ENCODE measurements around the gene PCSK5. TPM values are rescaled to one million over a fixed set of nuclear protein-coding genes. Genes with fewer than 3 reads are reported as not detected.

Gene PCSK5
- total and polyA plus RNA-seq, 10 donors, result 0.28 to 8.1 (median 5.5) TPM

DNA sequence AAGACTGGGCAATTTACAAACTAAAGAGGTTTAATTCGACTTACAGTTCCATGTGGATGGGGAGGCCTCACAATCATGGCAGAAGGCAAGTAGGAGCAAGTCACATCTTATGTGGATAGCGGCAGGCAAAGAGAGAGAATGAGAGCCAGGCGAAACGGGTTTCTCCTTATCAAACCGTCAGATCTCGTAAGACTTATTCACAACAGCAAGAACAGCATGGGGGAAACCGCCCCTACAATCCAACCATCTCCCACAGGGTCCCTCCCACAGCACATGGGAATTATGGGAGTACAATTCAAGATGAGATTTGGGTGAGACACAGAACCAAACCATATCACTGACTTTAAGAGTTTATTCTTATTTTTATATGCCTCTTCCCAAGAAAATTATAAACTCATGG, 443.5 kb downstream of the PCSK5 start:
- Histone ChIP-seq H3K4me3 (no peak overlapping the region), H3K27ac (no peak overlapping the region), H3K36me3 (no peaks in the 10 kb centered on the region), H3K9me3 (no peaks in the 10 kb centered on the region), H3K4me1 (no peaks in the 10 kb centered on the region), H3K27me3 (replicated peaks in 1 of 7) (no peaks in the 10 kb centered on the region)
- TF ChIP-seq POLR2AphosphoS5 (IDR thresholded peaks at IDR 0.05), result no peak
- WGBS, 5 donors, result 72 to 87% (median 79%) methylated on average over 7 of the region's 7 CpGs
- intact Hi-C loops (cut with DNase I; ENCODE audit: low total_unique reads), result no loop called here
- DNase-seq, result no peak

DNA sequence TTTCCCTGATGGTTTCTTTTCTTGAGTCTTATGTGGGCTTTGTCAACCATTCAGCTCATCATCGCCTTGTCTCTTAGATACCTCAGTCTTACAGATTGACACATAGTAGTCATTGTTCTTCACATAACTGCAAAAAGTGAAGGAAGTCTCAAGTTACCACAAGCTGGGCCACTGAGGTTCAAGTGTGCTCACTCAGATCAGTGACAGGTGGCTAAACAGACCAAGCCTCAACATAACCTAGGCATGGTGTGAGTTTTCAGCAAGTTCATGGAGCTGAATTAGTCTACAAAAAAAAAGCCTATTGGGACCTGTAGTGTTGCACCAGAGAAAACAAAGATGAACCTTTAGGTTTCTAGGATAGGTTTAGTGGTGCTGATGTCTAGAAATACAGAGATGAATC, 445.6 kb downstream of the PCSK5 start:
- intact Hi-C loops (cut with DNase I; ENCODE audit: low total_unique reads), result no loop called here
- no peaks in the 10 kb centered on the region for H3K9me3 ChIP-seq
- no peak overlapping the region for H3K27ac ChIP-seq
- 81 to 94% (median 86%) methylated on average over 1 of the region's 1 CpG for WGBS, 5 donors
- DNase-seq, result no peak
- H3K4me1 ChIP-seq, result no peaks in the 10 kb centered on the region
- H3K4me3 ChIP-seq, result no peak overlapping the region
- H3K27me3 ChIP-seq (replicated peaks in 1 of 7), result no peaks in the 10 kb centered on the region
- TF ChIP-seq, protein P1, sequence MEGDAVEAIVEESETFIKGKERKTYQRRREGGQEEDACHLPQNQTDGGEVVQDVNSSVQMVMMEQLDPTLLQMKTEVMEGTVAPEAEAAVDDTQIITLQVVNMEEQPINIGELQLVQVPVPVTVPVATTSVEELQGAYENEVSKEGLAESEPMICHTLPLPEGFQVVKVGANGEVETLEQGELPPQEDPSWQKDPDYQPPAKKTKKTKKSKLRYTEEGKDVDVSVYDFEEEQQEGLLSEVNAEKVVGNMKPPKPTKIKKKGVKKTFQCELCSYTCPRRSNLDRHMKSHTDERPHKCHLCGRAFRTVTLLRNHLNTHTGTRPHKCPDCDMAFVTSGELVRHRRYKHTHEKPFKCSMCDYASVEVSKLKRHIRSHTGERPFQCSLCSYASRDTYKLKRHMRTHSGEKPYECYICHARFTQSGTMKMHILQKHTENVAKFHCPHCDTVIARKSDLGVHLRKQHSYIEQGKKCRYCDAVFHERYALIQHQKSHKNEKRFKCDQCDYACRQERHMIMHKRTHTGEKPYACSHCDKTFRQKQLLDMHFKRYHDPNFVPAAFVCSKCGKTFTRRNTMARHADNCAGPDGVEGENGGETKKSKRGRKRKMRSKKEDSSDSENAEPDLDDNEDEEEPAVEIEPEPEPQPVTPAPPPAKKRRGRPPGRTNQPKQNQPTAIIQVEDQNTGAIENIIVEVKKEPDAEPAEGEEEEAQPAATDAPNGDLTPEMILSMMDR (IDR thresholded peaks at IDR 0.05 in 8 of 11, conservative IDR thresholded peaks at IDR 0.05 in 3 of 11), result no peak
- TF ChIP-seq POLR2AphosphoS5 (IDR thresholded peaks at IDR 0.05) (no peak), POLR2A (IDR thresholded peaks at IDR 0.05) (no peak)
- H3K36me3 ChIP-seq, result no peaks in the 10 kb centered on the region

DNA sequence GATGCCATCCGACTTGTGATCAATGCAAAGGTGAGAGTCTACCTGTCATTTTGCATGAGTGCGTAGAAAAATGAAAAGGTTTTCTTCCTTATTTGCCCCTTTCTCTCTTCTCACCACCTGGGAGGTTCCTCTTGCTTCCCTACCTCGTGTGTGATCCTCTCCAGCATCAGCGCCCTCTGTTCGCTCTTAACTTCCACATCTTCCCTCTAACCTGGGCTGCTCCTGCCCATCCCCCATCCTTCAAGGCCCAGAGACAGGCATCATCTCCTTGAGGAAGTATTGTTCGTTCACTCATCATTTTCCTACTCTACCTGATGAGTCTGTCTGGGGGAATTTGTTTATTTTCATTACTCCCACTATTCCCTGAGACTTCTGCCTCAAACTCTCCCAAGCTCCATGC, 447.9 kb downstream of the PCSK5 start:
- Histone ChIP-seq H3K4me3 (no peak overlapping the region), H3K27me3 (replicated peaks in 1 of 7) (no peaks in the 10 kb centered on the region), H3K36me3 (no peaks in the 10 kb centered on the region), H3K4me1 (no peaks in the 10 kb centered on the region), H3K9me3 (no peaks in the 10 kb centered on the region), H3K27ac (no peak overlapping the region)
- WGBS, 5 donors, result 72 to 84% (median 82%) methylated on average over 6 of the region's 6 CpGs
- intact Hi-C loops (cut with DNase I; ENCODE audit: low total_unique reads), result no loop called here
- no peak for DNase-seq
- TF ChIP-seq POLR2A (IDR thresholded peaks at IDR 0.05) (no peak), POLR2AphosphoS5 (IDR thresholded peaks at IDR 0.05) (no peak)
- TF ChIP-seq, protein P1 (IDR thresholded peaks at IDR 0.05 in 8 of 11, conservative IDR thresholded peaks at IDR 0.05 in 3 of 11), result no peak

DNA sequence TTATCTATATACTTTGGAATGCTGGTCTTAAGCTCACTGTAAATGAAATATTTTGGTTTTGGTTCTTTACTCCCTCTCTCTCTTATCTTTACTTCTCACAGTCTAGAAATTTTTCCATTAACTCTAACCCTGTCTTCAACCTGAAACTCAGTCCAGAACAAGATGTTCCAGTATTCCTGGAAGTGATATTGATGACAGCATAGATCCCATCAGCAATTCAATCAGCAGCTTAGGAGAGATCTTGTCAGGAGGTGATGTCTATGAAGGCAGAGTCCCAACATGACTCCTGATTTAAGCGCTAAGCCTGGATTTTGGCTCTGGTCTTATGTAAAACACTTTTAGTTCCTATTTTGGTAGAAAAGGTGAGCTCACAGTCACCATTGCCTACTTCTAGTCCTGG, 451.1 kb downstream of the PCSK5 start:
- intact Hi-C loops (cut with DNase I; ENCODE audit: low total_unique reads), result no loop called here
- Histone ChIP-seq H3K4me3 (no peak overlapping the region), H3K4me1 (no peaks in the 10 kb centered on the region), H3K27ac (no peak overlapping the region), H3K27me3 (replicated peaks in 1 of 7) (peaks cover 0 to 6% (median 0%) of the 10 kb centered on the region in 7 donors), H3K9me3 (peaks cover 0 to 5% (median 0%) of the 10 kb centered on the region in 8 donors), H3K36me3 (no peaks in the 10 kb centered on the region)
- WGBS, 5 donors, result 95 to 100% (median 100%) methylated on average over 1 of the region's 1 CpG
- no peak for DNase-seq
- TF ChIP-seq POLR2A (IDR thresholded peaks at IDR 0.05) (no peak), POLR2AphosphoS5 (IDR thresholded peaks at IDR 0.05) (no peak)
- TF ChIP-seq, protein P1 (IDR thresholded peaks at IDR 0.05 in 8 of 11, conservative IDR thresholded peaks at IDR 0.05 in 3 of 11), result no peak

DNA sequence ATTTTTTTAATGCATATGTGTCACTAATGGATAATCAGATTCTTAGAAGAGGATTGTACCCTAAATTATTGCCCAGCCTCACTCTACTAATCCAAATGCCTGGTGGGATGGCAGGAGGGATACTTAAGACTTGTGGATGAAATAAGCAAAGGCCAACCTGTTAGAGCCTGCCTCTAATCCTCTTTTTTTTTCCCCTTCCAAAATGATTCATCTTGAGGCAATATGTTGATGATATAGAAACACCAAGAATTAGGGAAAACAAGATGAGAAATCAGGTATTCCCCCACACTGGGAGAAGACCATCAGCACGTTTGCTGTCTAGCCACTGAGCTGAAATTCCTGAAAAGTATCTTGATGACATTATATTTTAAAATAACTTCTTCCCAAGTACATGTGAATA, 451.7 kb downstream of the PCSK5 start:
- 58 to 84% (median 65%) methylated on average over 1 of the region's 1 CpG for WGBS, 5 donors
- intact Hi-C loops (cut with DNase I; ENCODE audit: low total_unique reads), result no loop called here
- H3K27me3 ChIP-seq (replicated peaks in 1 of 7), result peaks cover 0 to 6% (median 0%) of the 10 kb centered on the region in 7 donors
- TF ChIP-seq POLR2AphosphoS5 (IDR thresholded peaks at IDR 0.05) (no peak), POLR2A (IDR thresholded peaks at IDR 0.05) (no peak)
- TF ChIP-seq, protein P1 (IDR thresholded peaks at IDR 0.05 in 8 of 11, conservative IDR thresholded peaks at IDR 0.05 in 3 of 11), result no peak
- peaks cover 0 to 5% (median 0%) of the 10 kb centered on the region in 8 donors for H3K9me3 ChIP-seq
- no peaks in the 10 kb centered on the region for H3K36me3 ChIP-seq
- no peak overlapping the region for H3K27ac ChIP-seq
- no peak overlapping the region for H3K4me3 ChIP-seq
- no peak for DNase-seq
- no peaks in the 10 kb centered on the region for H3K4me1 ChIP-seq
